ENCODE data around the gene FAM131A. TPM values are rescaled to one million over a fixed set of nuclear protein-coding genes. Genes with fewer than 3 reads are reported as not detected.
A peak's percentile ranks its signal among the peaks of the same experiment; 100 is the strongest.

Gene FAM131A
- total and polyA plus RNA-seq, 2 of the 4 experiments (the other 2 are of a cell fraction): 10.8 to 19.5 TPM

GRCh38 chr3:184362668-184363546 is 25.5 kb downstream of the FAM131A start:
- peak overlapping the region; percentile 81 for H3K56ac ChIP-seq (ENCODE audit: extremely low read depth, insufficient read depth, low read length)
- H3K27ac ChIP-seq (ENCODE audit: insufficient read depth, low read length): peak overlapping the region; percentile 95
- H3K14ac ChIP-seq (replicated peaks; ENCODE audit: low read depth, low read length): peak overlapping the region; percentile 94
- ChIA-PET POLR2A (ENCODE audit: unreplicated experiment) (interaction anchor here (0.6 kb wide), 1 partner anchor 538 kb away, joined by 7 read pairs; no protein-coding TSS in a partner anchor), CTCF (interaction anchor here (1.0 to 1.1 kb wide), 2 partner anchors 9 kb away, joined by 6 to 11 read pairs; no protein-coding TSS in a partner anchor)
- H2BK20ac ChIP-seq (ENCODE audit: low read depth, low read length): no peak overlapping the region
- H3K4me2 ChIP-seq (ENCODE audit: low read depth, low read length): peak overlapping the region; percentile 95
- H2AK5ac ChIP-seq (ENCODE audit: low read depth, low read length): peak overlapping the region; percentile 85
- peak overlapping the region; percentile 25; the same call in 1 of the 2 replicates for H2BK120ac ChIP-seq (ENCODE audit: low read depth, low read length)
- H3K36me3 ChIP-seq (ENCODE audit: control insufficient read depth, insufficient read depth, low read length): peaks cover 10% of the 10 kb centered on the region
- DNase-seq (peak; percentile 97), ATAC-seq (ENCODE audit: low read depth) (peak; percentile 64)
- intact Hi-C loops (cut with micrococcal nuclease) (loop anchor here (2.0 kb wide), 1 partner anchor 48 kb away; the partner anchor contains the start of gene EIF4G1), in situ Hi-C loops (cut with MboI; ENCODE audit: low sequenced_read_pairs) (no loop called here), dilution Hi-C loops (cut with HindIII; ENCODE audit: low sequenced_read_pairs, unreplicated experiment) (loop anchor here (25.0 kb wide), 1 partner anchor 174 kb away; no protein-coding TSS in a partner anchor)
- TSS peak; percentile 30 for BruUV-seq (replicated peaks)
- peak overlapping the region; percentile 7 to 80; a peak in 3 of 4 replicates for H4K8ac ChIP-seq (ENCODE audit: low read depth in 2 of 2, low read length in 2 of 2)
- peaks cover 7% of the 10 kb centered on the region for H3K4me1 ChIP-seq (ENCODE audit: control insufficient read depth, insufficient read depth, low read length)
- peak overlapping the region; percentile 91 for H3K23ac ChIP-seq (ENCODE audit: low read depth, low read length)
- 0% methylated on average over 36 of the region's 68 CpGs; no CpG with 5 or more reads in 1 of the 2 experiments for WGBS, 2 experiments (ENCODE audit: extremely low coverage in 2 of 2, insufficient read length in 1 of 2)
- H4K20me1 ChIP-seq (ENCODE audit: insufficient read depth, low read length): peaks cover 11% of the 10 kb centered on the region
- H2AFZ ChIP-seq (replicated peaks; ENCODE audit: low read length, poor library complexity): peak overlapping the region; percentile 92
- H3K27me3 ChIP-seq (ENCODE audit: control insufficient read depth, insufficient read depth, low read length): no peaks in the 10 kb centered on the region
- H4K5ac ChIP-seq (ENCODE audit: low read depth, low read length): peak overlapping the region; percentile 65
- H4K91ac ChIP-seq (ENCODE audit: insufficient read depth, low read depth, low read length): peak overlapping the region; percentile 46
- peak overlapping the region; percentile 89 for H3K9ac ChIP-seq (ENCODE audit: low read depth, low read length)
- H3K18ac ChIP-seq (ENCODE audit: low read depth, low read length): peak overlapping the region; percentile 61; the same call in 1 of the 2 replicates
- H3K9me1 ChIP-seq (ENCODE audit: insufficient read depth, low read length): peaks cover 10% of the 10 kb centered on the region; the same call in 1 of the 2 replicates
- H2BK15ac ChIP-seq (ENCODE audit: low read depth, low read length): no peak overlapping the region; the same call in 2 of the 3 replicates
- H3K79me1 ChIP-seq (ENCODE audit: low read depth in 1 of 2, low read length in 2 of 2): peaks cover 8 to 49% of the 10 kb centered on the region in 2 experiments
- H2AK9ac ChIP-seq (replicated peaks; ENCODE audit: low read depth, low read length, poor library complexity): peak overlapping the region; percentile 96
- no peaks in the 10 kb centered on the region for H3K9me3 ChIP-seq (ENCODE audit: control insufficient read depth, insufficient read depth, low read length)
- peak overlapping the region; percentile 56 for H3K4me3 ChIP-seq (ENCODE audit: insufficient read depth, low read depth, low read length)
- H2BK5ac ChIP-seq (ENCODE audit: low read depth, low read length, poor library complexity, severe bottlenecking): peak overlapping the region; percentile 93
- peak overlapping the region; percentile 90 for H3K4ac ChIP-seq (ENCODE audit: low read depth, low read length)
- no peak for TF ChIP-seq CEBPB (IDR thresholded peaks at IDR 0.05; ENCODE audit: low read depth, low read length)
- TF ChIP-seq USF2 (IDR thresholded peaks at IDR 0.05; ENCODE audit: low read depth, low read length): no peak
- peak; percentile 28; the same call in 1 of the 2 replicates for TF ChIP-seq SMC3 (IDR thresholded peaks at IDR 0.05; ENCODE audit: low read depth, low read length)
- TF ChIP-seq FOS (IDR thresholded peaks at IDR 0.05; ENCODE audit: low read depth, low read length): no peak
- TF ChIP-seq CTCF (conservative IDR thresholded peaks at IDR 0.05; ENCODE audit: low read depth, low read length): peak; percentile 68
- TF ChIP-seq RCOR1 (IDR thresholded peaks at IDR 0.05; ENCODE audit: insufficient replicate concordance, low read length): no peak
- no peak for TF ChIP-seq MAFK (IDR thresholded peaks at IDR 0.05; ENCODE audit: low read depth, low read length)
- TF ChIP-seq CHD1 (IDR thresholded peaks at IDR 0.05; ENCODE audit: low read depth, low read length): no peak
- TF ChIP-seq RAD21 (IDR thresholded peaks at IDR 0.05; ENCODE audit: low read length): peak; percentile 28; the same call in 1 of the 2 replicates
- peak; percentile 54; the same call in 1 of the 2 replicates for TF ChIP-seq MAZ (IDR thresholded peaks at IDR 0.05; ENCODE audit: borderline replicate concordance, low read depth, low read length)
- no peak for TF ChIP-seq BHLHE40 (IDR thresholded peaks at IDR 0.05; ENCODE audit: low read depth, low read length)
- no peak for TF ChIP-seq ELK1 (IDR thresholded peaks at IDR 0.05; ENCODE audit: borderline replicate concordance, low read depth, low read length)

Data from IMR-90 (cell line).